SK-N-SH treated with all-trans-retinoic acid at 6 μM for 48 hours (cell line): Measurements from ENCODE around the gene TAF1C.
"Not testable (repeated sequence)": the region's sequence is repeated elsewhere in the genome, so short reads cannot be mapped to it uniquely, and the experiment has no call there.

ENCODE experiments used
- ATAC-seq: fragments of 200-7000 bp; cut with Tn5 transposase; 3 replicates; pipeline ENCODE4 v1.9.1; 2020; ENCODE audit warnings: mild to moderate bottlenecking, moderate library complexity
- ARNTL ChIP-seq: fragments of 450-650 bp; formaldehyde crosslinking; IDR thresholded peaks from 2 replicates; pipeline ENCODE4 v1.5.0; 2020; ENCODE audit warnings: low read depth, mild to moderate bottlenecking, moderate library complexity, borderline replicate concordance
- BACH2 ChIP-seq: fragments of 250-450 bp; sonication (Bioruptor Pico); IDR thresholded peaks from 2 replicates; pipeline ENCODE4 v1.9.0; 2021; ENCODE audit warnings: mild to moderate bottlenecking, borderline replicate concordance
- GLIS3 ChIP-seq: fragments of 250-450 bp; sonication (Bioruptor Pico); IDR thresholded peaks from 2 replicates; pipeline ENCODE4 v1.5.0; 2020; ENCODE audit warnings: mild to moderate bottlenecking, moderate library complexity
- ISL1 ChIP-seq: fragments of 250-450 bp; sonication (Bioruptor Pico); IDR thresholded peaks from 2 replicates; pipeline ENCODE4 v2.1.2; 2022; ENCODE audit warnings: mild to moderate bottlenecking, moderate library complexity
- PATZ1 ChIP-seq: fragments of 250-450 bp; sonication (Bioruptor Pico); IDR thresholded peaks from 2 replicates; pipeline ENCODE4 v1.8.0; 2020; ENCODE audit warnings: mild to moderate bottlenecking, moderate library complexity, borderline replicate concordance
- POU6F1 ChIP-seq: fragments of 250-450 bp; sonication (Bioruptor Pico); IDR thresholded peaks from 2 replicates; pipeline ENCODE4 v1.8.0; 2021; ENCODE audit warnings: low read depth, mild to moderate bottlenecking, moderate library complexity, borderline replicate concordance
- PPARA ChIP-seq: fragments of 250-450 bp; sonication (Bioruptor Pico); IDR thresholded peaks from 2 replicates; pipeline ENCODE4 v1.5.0; 2020; ENCODE audit warnings: mild to moderate bottlenecking, borderline replicate concordance
- RARB ChIP-seq: fragments of 250-450 bp; sonication (Bioruptor Pico); IDR thresholded peaks from 2 replicates; pipeline ENCODE4 v1.8.0; 2021; ENCODE audit warnings: mild to moderate bottlenecking, moderate library complexity
- SNAI2 ChIP-seq: fragments of 250-450 bp; sonication (Bioruptor Pico); IDR thresholded peaks from 2 replicates; pipeline ENCODE4 v1.5.0; 2020; ENCODE audit warnings: mild to moderate bottlenecking, moderate library complexity
- TCF4 ChIP-seq: fragments of 250-450 bp; sonication (Bioruptor Pico); IDR thresholded peaks from 2 replicates; pipeline ENCODE4 v1.8.0; 2021; ENCODE audit warnings: mild to moderate bottlenecking, moderate library complexity, borderline replicate concordance
- TSHZ2 ChIP-seq: fragments of 250-450 bp; sonication (Bioruptor Pico); IDR thresholded peaks from 2 replicates; pipeline ENCODE4 v1.5.0; 2020; ENCODE audit warnings: mild to moderate bottlenecking, moderate library complexity
- ZFP3 ChIP-seq: fragments of 250-450 bp; sonication (Bioruptor Pico); IDR thresholded peaks from 2 replicates; pipeline ENCODE4 v1.5.0; 2020; ENCODE audit warnings: mild to moderate bottlenecking, moderate library complexity
- ZFP30 ChIP-seq: fragments of 450-650 bp; formaldehyde crosslinking; IDR thresholded peaks from 2 replicates; pipeline ENCODE4 v1.5.0; 2022; ENCODE audit warnings: mild to moderate bottlenecking, moderate library complexity
- ZNF565 ChIP-seq: fragments of 450-650 bp; formaldehyde crosslinking; conservative IDR thresholded peaks from 2 replicates; pipeline ENCODE4 v1.5.0; 2020; ENCODE audit warnings: low read depth, mild to moderate bottlenecking, moderate library complexity
- ZNF70 ChIP-seq: fragments of 450-650 bp; formaldehyde crosslinking; IDR thresholded peaks from 2 replicates; pipeline ENCODE4 v1.5.0; 2020; ENCODE audit warnings: mild to moderate bottlenecking, moderate library complexity
- ZNF8 ChIP-seq: fragments of 450-650 bp; formaldehyde crosslinking; IDR thresholded peaks from 2 replicates; pipeline ENCODE4 v1.5.0; 2020; ENCODE audit warnings: mild to moderate bottlenecking, moderate library complexity

TAF1C gene

GRCh38 chr16:84209989-84210388, 23.1 kb upstream of the TAF1C start:
- TF ChIP-seq ZFP30 = no peak
- no peak for TF ChIP-seq PATZ1 (CRISPR knock-in tag)
- TF ChIP-seq GLIS3 (CRISPR knock-in tag) = no peak
- no peak for TF ChIP-seq BACH2
- no peak for TF ChIP-seq ZNF8 (CRISPR knock-in tag)
- no peak for ATAC-seq

GRCh38 chr16:84207879-84208278, 21.0 kb upstream of the TAF1C start:
- TF ChIP-seq GLIS3 (CRISPR knock-in tag) = no peak
- no peak for TF ChIP-seq BACH2
- TF ChIP-seq ZFP30 = no peak
- no peak for TF ChIP-seq RARB
- TF ChIP-seq, all 23 proteins: peak for 0
- no peak for ATAC-seq

DNA sequence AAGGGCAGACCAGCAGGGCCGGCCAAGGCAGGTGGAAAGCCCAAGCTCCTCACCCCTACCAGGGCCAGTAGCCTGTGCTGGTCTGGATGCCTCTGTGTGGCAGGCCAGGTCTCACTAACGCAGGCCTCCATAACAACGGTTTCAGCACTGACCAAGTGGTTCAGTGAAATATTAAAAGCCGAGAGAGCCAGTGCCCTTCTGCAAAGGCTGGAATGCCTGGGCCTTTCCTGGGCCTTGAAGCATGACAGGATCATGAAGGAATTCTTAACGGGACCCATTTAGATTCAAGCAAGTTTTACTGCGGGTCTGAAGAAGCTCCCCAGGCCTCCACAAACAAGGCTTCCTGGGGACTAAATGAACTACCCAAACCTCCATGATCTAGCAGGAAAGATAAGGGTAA, 20.4 kb upstream of the TAF1C start:
- no peak for TF ChIP-seq ZNF70 (CRISPR knock-in tag)
- TF ChIP-seq PPARA (CRISPR knock-in tag) = no peak
- no peak for TF ChIP-seq ZNF8 (CRISPR knock-in tag)
- TF ChIP-seq, all 23 proteins: peak for 0
- ATAC-seq = no peak

DNA sequence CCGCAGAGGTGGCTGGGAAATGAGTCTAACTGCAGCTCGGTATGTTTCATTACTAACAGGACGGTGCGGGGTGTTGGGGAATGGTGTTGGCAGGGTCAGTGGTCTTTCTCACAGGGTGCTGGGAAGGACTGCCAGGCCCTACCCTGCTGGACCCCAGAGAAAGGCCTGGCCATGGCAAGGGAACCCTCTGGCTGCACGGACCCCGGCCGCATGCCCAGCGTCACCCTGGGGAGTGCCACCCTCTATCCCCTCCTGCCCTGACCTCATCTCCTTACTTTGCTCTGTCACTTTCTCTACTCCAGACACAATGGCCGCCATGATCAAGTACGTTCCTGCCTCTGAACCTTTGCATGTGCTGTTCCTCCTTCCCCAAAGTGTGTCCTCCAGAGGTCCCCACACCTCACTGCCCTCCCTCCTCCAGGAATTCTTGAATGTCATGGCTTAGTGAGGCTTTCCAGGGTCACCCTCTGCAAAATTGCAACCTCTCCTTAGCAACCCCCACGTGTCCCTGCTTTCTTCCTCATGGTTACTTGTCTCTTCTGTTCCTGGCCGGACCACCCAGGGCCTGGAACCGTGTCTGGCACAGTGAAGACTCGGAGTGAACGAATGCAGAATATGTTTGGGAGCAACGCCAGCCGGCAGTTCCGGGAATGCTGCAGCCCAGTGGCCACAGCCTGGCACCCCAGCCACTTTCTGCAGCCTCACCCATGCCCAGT, 19.3 kb upstream of the TAF1C start:
- TF ChIP-seq GLIS3 (CRISPR knock-in tag) = no peak
- no peak for TF ChIP-seq TSHZ2 (CRISPR knock-in tag)
- TF ChIP-seq ZNF565 = no peak
- no peak for TF ChIP-seq ZFP3
- no peak for TF ChIP-seq ARNTL
- TF ChIP-seq ISL1 (CRISPR knock-in tag) = no peak
- no peak for TF ChIP-seq POU6F1 (CRISPR knock-in tag)
- no peak for TF ChIP-seq PATZ1 (CRISPR knock-in tag)
- no peak for TF ChIP-seq ZFP30
- no peak for TF ChIP-seq TCF4
- no peak for TF ChIP-seq SNAI2 (CRISPR knock-in tag)
- no peak for ATAC-seq

DNA sequence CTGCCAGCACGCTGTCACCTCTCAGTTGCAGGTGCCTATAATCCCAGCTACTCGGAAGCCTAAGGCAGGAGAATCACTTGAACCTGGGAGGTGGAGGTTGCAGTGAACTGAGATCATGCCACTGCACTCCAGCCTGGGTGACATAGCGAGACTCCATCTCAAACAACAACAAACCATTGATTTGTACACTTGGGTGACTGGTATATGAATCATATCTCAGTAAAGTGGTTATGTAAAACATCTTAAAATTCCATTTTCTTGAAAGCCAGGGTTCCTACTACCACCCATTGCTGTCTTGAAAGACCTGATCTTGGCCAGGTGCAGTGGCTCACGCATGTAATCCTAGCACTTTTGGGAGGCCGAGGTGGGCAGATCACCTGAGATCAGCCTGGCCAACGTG, 18.3 kb upstream of the TAF1C start:
- not testable (repeated sequence) for ATAC-seq

GRCh38 chr16:84204551-84204950, 17.7 kb upstream of the TAF1C start:
- not testable (repeated sequence) for ATAC-seq
